IPS-18c (cell line): ENCODE results near the gene THADA.

Source experiments
- H3K4me3 ChIP-seq: 2 replicates; pipeline ENCODE4 v1.7.0; 2013; ENCODE audit warnings: low read depth, mild to moderate bottlenecking, low read length, moderate library complexity; ENCODE audit not compliant: insufficient read depth
- H3K9me3 ChIP-seq: one replicate; pipeline ENCODE4 v1.6.1; 2013; ENCODE audit warnings: mild to moderate bottlenecking, low read length, moderate library complexity; ENCODE audit not compliant: control insufficient read depth, insufficient read depth

THADA gene

DNA sequence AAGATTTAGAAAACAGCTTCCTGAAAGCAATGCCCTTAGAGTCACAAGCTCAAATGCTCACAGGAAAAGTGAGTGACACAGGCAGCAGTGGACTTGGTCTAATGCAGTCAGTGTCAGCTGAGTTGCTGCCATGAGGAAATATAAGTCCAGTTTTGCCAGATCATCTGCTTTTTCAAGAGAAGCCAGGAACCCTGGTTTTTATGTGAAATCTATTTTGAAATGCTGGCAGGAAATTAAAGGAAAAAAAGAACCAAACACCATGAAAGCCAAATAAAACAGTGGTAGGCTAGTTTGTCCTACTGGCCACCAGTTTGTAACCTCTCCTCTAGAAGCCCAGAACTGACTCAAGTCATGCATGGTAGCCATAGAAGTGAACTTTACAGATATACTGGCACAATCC is 109.2 kb downstream of the THADA start:
- no peak overlapping the region for H3K4me3 ChIP-seq
- no peaks in the 10 kb centered on the region for H3K9me3 ChIP-seq

DNA sequence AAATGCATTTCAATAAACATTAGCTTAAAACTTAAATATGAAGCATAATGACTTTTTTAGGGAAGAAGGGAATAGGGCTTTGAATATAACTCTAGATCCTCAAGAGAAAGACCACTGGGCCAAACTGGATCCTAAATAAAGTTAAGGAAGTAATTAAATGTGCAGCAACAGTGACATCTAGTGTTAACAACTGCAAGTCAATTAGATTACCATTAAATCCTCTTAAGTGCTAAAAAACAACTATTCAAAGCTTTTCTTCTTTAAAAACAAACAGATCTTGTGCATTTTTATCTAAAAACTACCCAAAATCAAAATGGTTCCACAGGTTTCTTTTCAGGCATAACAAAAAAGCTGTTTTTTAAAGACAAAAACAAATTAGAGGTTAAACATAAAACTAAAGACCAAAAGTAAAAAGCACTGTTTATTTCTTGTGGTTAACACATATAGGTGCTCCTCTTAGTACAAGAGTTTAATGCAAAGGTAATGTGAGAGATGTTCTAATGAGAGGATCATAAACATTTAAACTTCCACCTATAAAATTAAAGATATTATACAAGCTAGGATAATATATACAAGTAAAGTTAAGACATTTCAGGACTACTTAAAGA is 111.4 kb downstream of the THADA start:
- Histone ChIP-seq H3K9me3 (no peaks in the 10 kb centered on the region), H3K4me3 (no peak overlapping the region)

DNA sequence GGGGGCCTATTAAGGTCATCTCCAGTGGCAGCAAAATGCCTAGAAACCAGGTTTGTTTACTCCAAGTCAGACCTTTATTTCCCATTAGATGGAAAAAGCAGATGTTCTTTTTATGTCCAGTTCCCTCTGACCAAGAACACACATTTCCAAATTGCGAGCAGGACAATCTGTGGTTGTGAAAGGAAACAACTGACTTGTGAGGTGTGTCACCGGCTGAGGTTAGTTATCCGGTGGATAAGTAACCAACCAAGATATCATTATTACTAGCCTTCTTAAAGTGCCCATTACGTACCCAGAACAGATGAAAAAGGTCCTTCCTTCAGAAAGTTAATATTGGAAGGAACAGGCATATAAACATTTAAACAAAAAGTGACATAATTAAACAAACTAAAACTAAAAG is 112.9 kb downstream of the THADA start:
- Histone ChIP-seq H3K9me3 (no peaks in the 10 kb centered on the region), H3K4me3 (no peak overlapping the region)

DNA sequence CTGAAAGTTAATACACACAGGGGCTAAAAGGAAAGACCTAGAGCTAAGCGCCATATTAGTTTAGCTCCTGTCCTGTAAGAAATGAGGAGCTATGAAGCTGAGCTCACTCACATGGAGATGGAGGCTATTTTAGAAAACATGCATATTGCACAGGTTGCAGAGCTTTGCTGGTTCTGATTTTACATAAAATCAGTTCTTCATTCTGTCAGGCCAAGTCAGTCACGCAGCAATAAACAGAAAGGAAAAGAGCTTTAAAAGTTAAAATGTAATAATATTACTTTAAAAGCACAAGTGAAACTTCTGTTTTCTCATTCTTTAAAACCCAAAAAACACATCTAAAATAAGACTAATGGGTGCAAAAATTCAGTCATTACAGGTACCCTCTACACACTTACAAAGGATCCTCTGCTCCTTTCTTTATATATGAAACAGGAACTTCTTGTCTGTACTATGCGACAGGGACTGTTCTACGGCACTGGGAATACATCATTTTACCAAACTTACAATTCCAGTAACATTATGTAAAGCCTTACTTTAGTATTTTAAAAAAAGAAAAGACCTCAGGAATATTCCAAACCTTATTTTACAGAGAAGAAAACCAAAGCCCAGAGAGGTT is 113.8 kb downstream of the THADA start:
- no peak overlapping the region for H3K4me3 ChIP-seq
- H3K9me3 ChIP-seq: no peaks in the 10 kb centered on the region

DNA sequence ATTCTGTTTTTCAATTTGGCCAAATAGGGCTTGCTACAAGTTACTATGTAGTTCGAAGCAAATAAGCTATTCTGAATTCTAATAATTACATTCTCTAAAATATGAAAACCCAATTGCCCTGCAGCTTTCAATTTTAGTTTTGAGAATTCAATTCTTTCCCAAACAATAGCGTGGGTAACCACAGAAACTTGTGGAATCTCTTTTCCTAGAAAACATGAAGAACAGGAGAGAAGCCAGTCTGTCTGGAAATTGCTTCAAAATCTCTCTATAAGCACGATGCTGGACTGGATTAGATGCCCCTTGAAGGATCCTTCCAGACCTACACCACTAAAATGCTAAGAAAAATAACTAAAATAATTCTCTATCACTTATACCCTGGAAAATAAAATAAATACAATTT is 115.0 kb downstream of the THADA start:
- Histone ChIP-seq H3K4me3 (no peak overlapping the region), H3K9me3 (no peaks in the 10 kb centered on the region)

DNA sequence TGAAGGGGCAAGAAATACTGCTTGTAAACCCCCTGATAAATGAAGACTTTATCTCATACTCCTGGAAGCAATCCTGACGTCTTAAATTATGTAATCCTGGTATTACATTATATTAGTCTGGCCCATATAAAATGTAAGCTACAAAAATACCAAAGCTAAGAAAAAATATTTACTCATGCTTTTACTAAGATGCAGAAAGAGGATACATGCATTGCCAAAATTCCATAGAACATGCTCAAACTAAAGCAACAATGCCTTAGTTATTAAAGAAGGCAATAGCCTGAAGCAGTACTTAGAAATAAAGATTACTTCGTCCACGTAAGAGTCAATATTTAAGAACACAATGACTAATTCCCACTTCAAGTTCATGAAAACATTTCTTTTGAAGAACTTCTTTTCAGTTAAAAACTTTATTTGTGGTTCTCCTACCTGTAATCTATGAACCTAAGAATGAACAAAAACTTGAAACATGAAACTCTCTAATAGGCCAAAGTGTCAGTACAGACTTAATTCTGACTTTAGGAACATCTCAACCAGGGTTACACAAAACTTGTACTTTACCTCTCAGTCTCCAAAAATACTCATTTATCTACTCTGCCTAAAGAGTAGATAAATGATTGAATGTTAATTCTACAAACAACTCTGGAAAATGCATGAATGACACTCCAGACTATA is 117.3 kb downstream of the THADA start:
- Histone ChIP-seq H3K9me3 (no peaks in the 10 kb centered on the region), H3K4me3 (no peak overlapping the region)

DNA sequence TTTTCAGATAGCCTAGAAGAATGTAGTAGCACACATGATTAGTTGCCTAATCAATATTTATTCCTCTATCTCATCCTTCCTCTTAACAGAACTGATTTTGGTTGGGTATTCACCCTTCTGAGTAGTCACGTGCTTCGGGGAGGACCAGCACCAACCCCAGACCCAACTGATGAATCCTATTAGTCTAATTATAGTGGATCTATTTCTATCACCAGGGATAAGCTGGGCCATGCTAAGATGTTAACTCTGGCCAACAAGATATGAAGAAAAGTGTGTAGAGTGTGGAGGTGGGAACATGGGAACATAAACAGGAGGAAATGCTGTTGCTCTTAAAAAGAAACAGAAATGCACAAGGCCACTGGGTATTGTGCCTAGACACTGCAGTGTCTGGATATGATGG is 119.9 kb downstream of the THADA start:
- H3K9me3 ChIP-seq: no peaks in the 10 kb centered on the region
- no peak overlapping the region for H3K4me3 ChIP-seq

DNA sequence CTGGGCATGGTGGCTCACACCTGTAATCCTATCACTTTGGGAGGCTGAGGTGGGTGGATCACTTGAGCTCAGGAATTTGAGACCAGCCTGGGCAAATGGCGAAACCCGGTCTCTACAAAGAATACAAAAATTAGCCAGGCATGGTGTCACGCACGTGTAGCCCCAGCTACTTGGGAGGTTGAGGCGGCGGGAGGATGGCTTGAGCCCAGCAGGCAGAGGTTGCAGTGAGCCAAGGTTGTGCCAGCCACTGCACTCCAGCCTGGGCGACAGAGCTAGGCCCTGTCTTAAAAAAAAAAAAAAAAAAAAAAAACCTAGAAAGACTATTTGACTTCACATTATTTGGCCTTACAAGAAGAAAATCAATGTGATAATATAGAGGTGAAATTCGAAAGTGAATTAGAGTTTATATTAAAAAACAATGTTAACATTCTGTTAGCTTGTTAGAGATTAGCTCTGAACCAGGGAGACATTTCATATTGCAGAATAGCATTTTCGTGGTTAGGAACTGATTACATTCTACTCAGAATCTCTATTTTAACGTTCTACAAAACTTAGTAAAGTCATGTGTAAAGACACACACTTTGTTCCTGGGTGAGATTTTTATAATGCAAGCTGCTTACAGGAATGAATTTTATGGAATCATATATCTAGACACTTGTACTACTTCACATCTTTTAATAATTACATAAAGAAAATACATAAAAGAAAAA is 120.5 kb downstream of the THADA start:
- no peak overlapping the region for H3K4me3 ChIP-seq
- H3K9me3 ChIP-seq: no peaks in the 10 kb centered on the region

DNA sequence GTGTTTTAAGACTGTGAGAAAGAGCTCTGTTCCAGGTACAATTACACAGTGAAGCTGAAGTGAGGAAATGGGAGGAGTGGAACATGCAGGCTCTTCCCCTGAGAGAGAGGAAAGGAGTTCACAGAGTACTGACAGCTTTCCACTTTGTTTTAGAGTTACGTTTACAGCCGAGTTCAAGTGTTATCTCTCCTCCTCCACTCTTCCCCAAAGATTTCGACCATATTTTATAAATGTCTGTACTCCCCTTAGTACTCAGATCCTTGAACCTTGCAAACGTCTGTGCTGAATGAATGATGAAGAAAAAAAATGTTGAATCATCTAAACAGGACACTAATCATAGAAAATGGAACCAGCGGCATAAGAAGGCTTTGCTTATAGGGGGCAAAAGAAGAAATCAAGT is 121.6 kb downstream of the THADA start:
- H3K9me3 ChIP-seq: no peaks in the 10 kb centered on the region
- H3K4me3 ChIP-seq: no peak overlapping the region

DNA sequence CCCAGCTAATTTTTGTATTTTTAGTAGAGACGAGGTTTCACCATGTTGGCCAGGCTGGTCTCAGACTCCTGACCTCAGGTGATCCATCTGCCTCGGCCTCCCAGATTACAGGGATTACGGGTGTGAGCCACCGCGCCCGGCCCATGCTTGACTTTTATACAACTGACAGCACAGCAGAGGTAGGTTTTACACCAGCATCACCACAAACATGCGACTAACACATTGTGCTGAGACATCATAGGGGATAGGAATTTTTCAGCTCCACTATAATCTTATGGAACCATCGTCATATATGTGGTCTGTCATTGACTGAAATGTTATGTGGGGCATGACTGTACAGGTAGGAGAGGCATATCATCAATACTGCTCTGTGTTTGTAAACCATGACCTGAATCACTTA is 122.1 kb downstream of the THADA start:
- Histone ChIP-seq H3K9me3 (no peaks in the 10 kb centered on the region), H3K4me3 (no peak overlapping the region)

DNA sequence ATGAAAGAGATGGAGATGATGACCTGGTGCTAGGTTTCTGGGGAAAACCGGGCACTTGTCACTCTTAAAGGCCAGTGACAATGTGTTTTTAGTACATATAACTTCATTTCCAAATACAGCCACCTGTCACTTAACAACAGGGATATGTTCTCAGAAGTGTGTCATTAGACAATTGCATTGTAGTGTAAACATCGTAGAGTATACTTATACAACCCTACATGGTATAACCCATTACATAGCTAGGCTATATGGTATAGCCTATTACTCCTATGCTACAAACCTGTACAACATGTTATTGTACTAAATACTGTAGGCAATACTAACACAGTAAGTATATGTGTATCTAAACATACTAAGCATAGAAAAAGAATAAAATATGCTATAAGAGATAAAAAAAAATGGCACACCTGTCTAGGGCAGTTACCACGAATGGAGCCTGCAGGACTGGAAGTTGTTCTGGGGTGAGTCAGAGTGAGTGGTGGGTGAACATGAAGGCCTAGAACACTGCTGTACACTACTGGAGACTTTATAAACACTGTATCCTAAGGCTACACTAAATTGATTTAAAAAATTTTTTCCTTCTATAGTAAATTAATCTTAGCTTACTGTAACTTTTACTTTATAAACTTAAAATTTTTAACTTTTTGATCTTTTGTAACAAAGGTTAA is 123.2 kb downstream of the THADA start:
- no peak overlapping the region for H3K4me3 ChIP-seq
- H3K9me3 ChIP-seq: no peaks in the 10 kb centered on the region

DNA sequence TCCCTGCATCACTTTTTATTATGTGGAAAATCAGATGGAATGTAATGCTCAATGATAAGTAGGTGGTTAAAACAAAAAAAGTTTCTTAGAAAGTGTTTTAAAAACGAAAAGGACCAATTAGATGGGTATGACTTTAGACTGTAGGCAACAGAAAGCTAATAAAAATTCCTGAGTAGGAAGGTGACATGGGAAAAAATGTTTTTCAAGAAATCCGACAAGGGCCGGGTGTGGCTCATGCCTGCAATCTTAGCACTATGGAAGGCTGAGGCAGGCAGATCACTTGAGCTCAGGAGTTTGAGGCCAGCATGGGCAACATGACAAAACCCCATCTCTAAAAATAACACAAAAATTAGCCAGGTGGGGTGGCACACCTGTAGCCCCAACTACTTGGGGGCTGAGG is 126.1 kb downstream of the THADA start:
- Histone ChIP-seq H3K9me3 (no peaks in the 10 kb centered on the region), H3K4me3 (no peak overlapping the region)

DNA sequence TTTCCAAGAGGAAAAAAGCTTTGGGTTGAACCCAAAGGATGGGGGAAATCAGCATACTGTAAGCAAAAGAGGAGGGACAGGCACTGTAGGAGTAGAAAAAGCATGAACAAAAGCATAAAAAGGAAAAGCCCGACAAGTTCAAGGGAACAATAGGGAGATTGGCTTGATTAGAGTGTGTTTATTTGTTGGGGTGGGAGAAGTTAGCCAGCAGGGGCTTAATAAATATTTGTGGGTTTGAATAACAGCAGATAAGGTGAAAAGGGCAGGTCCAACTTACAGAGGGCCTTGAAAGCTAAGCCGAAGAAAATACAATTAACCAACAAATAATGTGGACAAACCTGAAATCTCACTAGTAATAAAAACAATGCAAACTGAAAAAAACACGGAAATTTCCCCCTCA is 126.7 kb downstream of the THADA start:
- Histone ChIP-seq H3K9me3 (no peaks in the 10 kb centered on the region), H3K4me3 (no peak overlapping the region)

DNA sequence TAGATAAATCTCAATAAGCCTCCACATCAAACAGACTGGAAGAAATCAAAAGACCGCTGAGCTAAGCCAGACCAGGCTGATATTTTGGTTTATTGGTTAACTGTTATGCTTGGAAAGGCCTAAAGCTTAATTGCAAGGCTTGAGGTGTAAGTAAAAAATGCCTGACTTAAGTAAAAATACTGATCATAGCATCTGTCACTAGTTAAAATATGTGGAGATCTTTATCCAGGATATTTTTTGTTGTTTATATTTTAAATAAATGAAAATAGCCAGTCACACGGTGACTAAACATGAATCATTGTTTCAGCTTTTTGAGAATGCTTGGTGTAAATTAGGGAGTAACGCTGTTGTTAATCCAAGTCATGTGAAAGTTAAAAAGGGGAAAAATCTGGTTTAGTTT is 127.9 kb downstream of the THADA start:
- H3K4me3 ChIP-seq: no peak overlapping the region
- H3K9me3 ChIP-seq: no peaks in the 10 kb centered on the region

DNA sequence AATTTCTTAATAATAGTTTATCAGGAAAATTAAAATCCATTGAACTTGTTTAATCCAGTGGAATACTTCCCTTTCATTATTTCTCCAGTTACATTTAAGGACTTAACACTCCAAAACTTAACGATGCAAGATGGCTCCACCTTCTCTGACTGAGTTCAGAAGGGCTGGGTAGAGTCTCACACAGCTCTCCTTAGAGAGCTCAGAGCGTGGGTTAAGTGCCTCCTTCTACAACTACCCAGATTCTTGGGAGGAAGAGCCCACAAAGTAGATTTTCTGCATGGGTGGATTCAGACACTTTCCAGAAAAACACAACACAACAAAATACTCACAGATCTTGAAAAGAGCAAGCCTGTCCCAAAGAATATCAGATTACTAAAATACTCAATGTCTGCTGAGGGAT is 130.6 kb downstream of the THADA start:
- Histone ChIP-seq H3K9me3 (no peaks in the 10 kb centered on the region), H3K4me3 (no peak overlapping the region)

DNA sequence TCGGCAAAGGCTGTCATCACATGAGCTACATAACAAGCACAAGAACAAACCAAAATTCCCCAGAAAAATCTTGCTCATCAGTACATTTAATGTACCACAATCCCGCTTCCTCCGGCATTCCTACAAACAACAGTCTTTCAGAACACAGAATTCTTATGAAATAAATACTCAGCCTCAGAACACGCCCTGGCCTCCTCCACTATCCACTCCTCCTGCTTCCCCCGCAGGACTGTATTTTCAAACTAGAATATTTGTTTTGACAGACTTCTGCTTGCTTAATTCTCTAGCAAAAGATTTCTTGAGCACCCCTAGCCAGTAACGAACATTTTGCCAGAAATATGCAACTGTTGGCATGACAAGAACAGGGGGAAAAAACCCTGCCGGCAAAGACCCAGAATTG is 131.2 kb downstream of the THADA start:
- H3K4me3 ChIP-seq: no peak overlapping the region
- H3K9me3 ChIP-seq: no peaks in the 10 kb centered on the region

DNA sequence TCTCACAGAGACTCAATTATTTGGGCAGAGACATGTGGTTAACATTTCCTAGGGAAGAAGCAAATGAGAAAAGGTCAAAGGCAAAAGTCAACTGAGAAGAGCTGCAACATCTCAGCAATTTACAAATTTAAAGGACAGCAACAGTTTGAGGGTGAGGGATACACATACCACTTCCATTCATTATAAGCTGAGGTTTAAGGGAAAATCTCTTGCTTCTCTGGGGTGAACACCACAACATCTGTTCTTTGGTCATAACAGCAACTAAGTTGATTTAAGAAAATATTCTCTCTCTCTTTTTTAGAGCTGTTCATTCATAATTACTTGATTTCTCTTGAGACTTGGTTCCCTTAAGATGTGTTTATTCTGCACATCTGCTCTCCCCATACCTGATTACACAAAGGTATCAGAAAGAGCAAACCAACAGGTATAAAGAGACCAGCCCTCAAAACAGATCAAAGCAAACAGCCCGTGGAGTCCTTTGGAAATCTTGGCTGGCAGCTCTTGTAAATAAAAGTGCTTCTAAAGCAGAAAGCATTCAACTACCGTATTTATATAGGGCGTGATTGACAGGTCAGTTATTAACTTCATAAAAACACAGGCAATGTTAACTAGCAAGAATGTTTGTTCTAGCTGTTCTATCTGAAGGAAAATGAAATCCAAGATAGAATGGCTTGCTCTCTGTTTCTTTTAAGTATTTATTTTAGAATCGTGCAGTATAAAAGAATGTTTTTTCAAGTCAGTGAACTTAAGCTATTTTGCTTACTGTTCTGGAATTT is 132.8 kb downstream of the THADA start:
- Histone ChIP-seq H3K9me3 (no peaks in the 10 kb centered on the region), H3K4me3 (no peak overlapping the region)
